Daoy (cell line): ENCODE measurements around the gene TRAF5. TPM values are rescaled to one million over a fixed set of nuclear protein-coding genes. Genes with fewer than 3 reads are reported as not detected.
"Not testable (repeated sequence)": the region's sequence is repeated elsewhere in the genome, so short reads cannot be mapped to it uniquely, and the experiment has no call there.

Experiments
- DNase-seq: peaks from one replicate; pipeline ENCODE4 v3.0.0-alpha.2; 2015; ENCODE audit warnings: low read depth
- total RNA-seq: library from RNA; depleted of rRNA; stranded (reverse); fragments of >200 nt; shearing (Covaris generic); gene quantifications from 2 replicates; pipeline ENCODE4 v1.2.3, GENCODE V29; 2014

TRAF5 gene
- total RNA-seq, 1 experiment from 2014 or later = 6.5 TPM

DNA sequence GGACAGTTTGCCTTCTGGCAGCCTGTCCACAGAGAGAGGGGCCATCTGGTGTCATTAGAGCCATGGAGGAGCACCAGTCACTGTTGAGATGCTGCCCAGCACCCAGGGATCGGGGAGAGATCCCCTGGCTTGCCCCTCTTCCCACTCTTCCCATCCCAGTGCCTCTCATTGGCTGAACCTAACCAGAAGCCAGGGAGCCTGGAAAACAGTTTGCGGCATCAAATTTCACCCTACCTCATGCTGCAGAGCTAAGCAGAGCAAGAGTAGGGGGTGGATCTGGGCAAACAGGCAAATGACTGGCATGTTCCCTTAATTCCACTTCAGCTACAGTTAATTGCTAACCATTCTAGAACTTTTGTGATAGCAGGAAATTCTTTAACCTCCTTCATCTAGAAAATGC lies 19.1 kb downstream of the TRAF5 start:
- no peak for DNase-seq

DNA sequence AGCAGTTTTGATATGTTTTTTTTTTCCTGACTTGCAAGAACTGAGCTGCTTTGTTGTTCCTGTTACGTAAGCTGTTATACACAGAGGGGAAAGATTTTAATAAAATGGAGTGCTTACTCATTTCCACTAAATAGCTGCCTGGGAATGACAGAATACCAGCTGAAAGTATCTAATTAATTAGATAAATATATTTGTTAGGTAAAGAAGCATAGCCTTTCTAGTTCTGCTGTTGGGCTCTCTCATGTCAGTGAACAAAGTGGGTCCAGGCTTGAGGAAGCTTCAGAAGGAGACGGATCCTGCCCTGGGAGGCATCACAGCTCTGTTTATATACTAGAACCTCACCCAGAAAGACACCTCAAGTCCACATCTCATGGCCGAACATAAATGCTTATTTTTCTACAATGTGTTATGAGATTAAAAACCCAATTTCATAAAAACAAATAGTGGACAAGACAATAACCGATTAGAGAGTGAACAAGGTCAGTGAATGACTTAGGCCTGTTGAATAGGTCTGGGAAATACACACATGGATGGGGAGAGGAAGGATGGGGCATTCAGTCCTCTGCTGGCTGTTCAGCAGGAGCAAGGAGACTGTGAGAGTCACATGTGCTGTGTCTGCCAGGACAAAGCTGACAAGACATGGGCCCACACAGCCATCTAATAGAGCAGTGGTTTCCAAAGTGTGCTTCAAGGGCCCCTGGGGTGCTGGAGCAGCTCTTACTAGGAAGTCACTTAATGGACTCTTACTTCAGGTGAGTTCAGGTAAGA lies 20.6 kb downstream of the TRAF5 start:
- no peak for DNase-seq

DNA sequence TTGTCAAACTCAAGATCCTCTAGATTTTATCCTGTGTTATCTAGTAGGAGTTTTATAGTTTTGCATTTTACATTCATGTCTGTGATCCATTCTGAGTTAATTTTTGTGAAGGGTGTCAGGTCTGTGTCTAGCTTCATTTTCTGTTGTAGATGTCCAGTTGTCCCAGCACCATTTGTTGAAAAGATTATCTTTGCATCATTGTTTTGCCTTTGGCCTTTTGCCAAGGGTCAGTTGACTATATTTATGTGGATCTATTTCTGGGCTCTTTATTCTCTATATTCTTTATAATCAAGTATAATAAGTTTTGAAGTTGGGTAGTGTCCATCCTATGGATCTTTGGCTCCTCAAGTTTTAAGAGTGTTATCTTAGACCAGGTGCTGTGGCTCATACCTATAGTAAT lies 21.9 kb downstream of the TRAF5 start:
- DNase-seq = no peak

DNA sequence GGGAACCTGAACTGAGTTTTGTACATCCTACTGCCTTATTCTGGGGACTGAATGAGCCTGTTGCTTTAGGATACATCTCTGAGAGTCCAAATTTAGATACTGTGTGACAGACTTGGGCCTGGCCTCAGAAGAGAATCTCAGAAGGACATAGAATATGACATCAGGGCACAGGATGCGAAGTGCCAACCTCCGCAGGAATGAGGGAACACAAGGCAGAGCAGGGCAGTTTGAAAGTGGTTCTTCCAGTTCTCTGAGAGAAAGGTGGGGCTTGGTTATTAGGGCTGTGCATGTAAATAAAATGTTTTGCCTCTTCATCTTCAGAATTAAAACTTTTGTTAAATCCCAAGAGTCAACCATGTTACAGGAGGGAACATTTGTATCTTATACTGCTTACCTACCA lies 23.1 kb downstream of the TRAF5 start:
- no peak for DNase-seq

DNA sequence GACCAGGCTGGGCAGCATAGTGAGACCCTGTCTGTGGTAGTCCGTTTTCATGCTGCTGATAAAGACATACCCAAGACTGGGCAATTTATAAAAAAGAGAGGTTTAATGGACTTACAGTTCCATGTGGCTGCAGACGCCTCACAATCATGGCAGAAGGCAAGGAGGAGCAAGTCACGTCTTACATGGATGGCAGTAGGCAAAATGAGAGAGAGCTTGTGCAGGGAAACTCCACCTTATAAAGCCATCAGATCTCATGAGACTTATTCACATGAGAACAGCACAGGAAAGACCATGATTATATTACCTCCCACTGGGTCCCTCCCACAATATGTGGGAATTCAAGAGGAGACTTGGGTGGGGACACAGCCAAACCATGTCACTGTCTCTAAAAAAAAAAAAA lies 25.4 kb downstream of the TRAF5 start:
- not testable (repeated sequence) for DNase-seq

DNA sequence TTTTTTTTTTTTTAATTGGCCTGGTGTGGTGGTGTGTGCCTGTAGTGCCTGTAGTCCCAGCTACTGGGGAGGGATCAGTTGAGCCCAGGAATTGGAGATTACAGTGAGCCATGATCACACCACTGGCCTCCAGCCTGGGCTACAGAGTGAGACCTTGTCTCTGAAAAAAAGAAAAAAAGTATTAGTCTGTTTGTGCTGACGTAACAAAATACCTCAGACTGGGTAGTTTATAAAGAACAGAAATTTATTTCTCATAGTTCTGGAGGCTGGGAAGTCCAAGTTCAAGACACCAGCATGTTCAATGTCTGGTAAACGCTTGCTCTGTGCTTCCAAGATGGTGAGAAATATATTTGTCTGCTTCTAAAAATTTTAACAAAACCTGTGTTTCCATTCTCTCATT lies 25.8 kb downstream of the TRAF5 start:
- no peak for DNase-seq

DNA sequence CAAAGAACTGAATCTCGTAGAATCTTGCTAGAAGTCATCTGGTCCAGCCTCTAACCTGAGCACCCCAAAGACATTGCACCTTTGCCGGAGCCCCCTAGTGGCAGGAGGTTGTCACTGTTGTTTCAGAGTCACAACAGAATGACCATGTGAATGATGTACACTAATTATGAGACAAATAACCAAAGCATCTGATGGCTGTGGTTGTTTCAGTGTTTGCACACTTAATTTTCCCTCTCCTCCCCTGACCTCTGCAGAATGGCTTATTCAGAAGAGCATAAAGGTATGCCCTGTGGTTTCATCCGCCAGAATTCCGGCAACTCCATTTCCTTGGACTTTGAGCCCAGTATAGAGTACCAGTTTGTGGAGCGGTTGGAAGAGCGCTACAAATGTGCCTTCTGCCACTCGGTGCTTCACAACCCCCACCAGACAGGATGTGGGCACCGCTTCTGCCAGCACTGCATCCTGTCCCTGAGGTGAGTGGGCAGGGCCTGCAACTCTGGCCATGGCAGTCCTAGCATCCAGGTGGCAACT lies 26.4 kb downstream of the TRAF5 start:
- peak; percentile 26 for DNase-seq

DNA sequence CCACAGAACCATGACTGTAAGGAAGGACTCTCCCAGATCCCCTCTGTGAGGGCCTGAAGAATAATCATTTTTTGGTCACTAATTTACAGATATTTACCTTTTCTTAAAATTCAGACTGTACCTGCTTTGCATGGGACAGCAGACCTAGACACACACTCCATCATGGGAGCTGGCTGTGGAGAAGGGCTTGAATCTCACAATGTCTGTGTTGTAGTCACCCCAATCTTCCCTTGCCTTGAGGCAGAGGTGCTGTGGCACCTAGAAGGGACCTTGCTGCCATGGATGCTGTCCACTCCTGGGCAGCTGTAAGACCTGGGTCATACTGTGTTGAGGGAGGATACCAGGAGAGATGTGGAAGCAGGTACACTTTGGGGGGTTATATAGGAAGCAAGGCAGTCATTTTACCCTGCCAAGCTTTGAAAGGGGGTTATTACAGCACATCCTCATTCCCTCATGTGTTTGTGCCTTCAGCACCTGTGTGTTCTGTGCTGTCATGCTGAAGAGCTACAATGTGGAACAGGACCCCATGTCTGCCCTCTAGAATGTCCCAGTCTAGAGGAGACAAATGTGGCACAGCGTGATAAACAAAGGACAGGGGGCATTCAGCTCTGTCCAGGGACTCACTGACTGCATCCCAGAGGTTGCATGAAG lies 27.1 kb downstream of the TRAF5 start:
- DNase-seq = no peak

DNA sequence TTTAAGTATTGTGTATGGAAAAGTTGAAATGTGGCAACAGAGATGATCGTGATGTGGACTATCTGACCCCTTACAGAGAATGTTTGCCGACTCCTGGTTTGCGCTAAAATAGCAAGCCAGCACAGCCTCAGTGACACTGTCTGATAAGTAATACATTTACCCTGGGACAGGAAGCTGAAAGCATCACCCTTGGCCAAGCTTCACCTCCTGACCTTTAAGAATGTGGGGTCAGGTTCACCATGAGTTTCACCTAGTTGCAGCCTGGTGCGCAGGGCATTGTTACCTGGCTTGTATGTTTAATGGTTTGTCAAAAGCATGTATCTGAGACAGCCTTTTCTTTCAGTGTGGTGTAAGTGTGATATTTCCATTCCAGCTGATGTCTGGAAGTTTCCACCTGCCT lies 29.2 kb downstream of the TRAF5 start:
- DNase-seq = no peak

DNA sequence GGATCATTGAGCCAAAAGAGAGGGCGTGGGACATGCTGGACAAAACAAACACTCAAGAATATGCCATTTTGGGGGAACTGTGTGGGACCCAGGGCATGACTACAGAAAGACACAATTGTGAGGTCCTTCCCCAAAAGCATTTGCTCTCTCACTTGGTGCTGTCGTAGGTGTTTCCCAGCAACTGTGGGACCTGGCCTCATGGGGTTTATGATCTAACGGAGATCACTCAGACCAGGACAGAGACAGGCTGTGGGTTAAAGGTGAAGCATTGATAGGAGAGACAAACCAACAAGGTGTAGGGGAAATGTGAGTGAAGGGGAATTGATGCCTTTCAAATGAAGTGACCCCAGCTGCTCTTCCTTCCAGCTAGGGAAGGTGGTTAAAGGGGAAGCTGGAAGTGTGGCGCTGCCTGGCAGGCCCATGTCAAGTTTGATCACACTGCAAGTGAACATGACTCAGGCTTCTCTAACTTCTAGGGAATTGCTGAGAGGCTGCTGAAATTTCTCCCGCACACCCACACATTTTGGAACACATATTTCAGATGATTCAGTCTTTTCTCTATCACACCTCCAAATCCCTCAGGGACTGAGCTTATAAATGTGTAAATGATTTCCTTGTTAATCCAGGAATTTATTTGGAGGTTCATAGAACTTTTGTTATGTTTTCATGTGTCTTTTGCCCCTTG lies 30.2 kb downstream of the TRAF5 start:
- DNase-seq = peak; percentile 39

DNA sequence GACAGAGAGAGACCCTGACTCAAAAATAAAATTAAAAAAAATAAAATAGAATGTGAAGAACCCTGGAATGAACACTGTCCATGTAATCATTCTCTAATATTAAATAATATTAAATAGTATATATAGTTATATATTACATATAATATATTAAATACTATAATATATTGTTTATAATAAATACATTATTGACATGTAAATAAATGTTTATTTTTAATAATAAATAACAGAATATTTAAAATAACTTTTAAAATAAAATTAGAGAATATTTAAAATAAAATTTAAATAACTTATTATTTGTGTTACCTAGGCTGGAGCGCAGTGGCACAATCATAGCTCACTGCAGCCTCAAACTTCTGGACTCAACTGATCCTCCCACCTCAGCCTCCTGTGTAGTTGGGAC lies 32.1 kb downstream of the TRAF5 start:
- DNase-seq = no peak

DNA sequence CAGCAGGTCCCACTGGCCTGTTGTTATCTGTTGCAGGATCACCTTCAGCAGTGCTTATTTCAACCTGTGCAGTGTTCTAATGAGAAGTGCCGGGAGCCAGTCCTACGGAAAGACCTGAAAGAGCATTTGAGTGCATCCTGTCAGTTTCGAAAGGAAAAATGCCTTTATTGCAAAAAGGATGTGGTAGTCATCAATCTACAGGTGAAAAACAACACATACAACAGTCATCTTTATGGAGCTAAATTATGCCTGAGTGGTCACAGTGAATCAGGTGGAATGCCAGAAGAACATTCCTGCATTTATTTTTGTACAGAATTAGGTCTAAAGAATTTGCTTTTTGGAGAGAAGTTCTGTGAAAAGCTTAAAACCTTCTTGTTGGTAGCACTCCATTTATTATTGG lies 33.2 kb downstream of the TRAF5 start:
- no peak for DNase-seq

DNA sequence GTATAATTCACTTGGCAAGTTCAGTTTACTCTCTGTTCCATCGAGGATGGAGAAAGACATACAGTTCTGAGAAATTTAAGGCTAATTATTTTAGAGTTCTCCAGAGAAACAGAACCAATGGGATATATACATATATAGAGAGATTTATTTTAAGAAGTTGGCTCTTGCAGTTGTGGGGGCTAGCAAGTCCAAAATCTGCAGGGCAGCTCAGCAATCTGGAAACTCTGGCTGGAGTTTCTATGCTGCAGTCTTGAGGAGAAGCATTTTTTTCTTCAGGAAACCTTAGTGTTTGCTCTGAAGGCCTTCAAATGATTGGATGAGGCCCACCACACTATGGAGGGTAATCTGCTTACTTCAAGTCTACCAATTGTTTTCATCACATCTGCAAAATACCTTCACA lies 34.6 kb downstream of the TRAF5 start:
- no peak for DNase-seq

DNA sequence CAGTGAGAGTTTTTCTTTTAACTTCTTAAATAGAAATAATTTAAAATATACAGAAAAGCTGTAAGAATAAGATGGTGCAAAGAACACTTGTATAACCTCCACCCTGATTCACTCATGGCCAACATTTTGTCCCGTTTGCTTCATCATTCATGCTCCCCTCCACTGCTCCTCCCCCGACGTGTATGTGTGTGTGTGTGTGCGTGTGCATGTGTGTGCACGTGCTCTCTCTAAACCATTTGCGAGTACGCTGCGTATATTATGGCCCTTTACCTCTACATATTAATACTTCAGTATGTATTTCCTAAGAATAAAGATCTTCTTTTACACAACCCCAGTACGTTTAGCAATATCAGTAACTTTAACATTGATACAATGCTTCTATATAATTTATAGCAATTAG lies 43.0 kb downstream of the TRAF5 start:
- DNase-seq = no peak

DNA sequence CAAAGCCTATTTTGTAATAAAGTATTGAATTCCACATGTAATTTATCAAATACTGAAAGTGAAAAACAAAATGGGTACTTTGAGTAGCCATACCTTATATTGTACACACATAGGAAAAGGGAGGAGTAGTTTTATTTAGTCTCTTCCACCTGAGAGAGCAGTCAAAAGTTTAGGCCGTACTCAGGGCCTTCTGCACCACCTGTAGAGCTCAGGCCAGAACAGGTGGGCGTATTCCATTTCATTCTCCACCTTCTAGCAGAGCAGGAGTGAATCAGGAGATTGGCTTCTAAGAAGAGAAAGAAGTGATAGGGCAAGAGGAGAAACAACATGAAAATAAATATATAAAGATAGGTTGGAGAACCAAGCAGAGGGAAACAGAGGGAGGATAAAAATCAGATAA lies 44.0 kb downstream of the TRAF5 start:
- DNase-seq = no peak

DNA sequence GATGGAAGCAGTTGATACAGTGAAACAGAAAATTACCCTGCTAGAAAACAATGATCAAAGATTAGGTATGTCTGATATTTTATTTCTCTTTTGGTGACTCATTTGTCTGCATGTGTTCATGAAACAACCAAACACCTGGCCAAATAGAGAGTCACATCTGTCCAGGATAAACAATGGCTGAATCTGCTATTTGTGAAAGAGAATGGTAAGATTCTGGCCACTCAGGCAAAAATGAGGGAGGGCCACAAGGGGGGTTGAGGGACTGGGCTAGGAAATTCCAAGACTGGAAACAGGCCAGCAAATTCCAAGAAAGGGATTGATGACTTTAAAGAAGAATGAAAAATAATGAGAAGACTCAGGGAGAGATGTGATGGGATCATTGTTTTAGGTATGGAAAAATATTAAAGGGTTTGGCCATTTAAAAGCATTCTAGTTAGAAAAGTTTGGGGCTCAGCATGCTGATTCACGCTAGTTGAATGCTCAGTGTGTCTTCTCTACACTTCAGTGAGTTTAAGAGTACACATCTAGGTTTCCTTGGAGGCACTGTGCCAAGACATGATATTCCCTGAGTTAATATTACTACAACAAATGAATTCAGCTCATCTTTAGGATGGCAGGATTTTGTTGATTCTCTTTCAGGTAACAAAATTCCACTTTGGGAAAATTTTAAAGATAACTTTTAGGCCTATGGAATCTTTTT lies 44.9 kb downstream of the TRAF5 start:
- peak; percentile 13 for DNase-seq

DNA sequence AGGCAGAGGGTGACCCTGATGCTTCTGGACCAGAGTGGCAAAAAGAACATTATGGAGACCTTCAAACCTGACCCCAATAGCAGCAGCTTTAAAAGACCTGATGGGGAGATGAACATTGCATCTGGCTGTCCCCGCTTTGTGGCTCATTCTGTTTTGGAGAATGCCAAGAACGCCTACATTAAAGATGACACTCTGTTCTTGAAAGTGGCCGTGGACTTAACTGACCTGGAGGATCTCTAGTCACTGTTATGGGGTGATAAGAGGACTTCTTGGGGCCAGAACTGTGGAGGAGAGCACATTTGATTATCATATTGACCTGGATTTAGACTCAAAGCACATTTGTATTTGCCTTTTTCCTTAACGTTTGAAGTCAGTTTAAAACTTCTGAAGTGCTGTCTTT lies 45.8 kb downstream of the TRAF5 start:
- no peak for DNase-seq

DNA sequence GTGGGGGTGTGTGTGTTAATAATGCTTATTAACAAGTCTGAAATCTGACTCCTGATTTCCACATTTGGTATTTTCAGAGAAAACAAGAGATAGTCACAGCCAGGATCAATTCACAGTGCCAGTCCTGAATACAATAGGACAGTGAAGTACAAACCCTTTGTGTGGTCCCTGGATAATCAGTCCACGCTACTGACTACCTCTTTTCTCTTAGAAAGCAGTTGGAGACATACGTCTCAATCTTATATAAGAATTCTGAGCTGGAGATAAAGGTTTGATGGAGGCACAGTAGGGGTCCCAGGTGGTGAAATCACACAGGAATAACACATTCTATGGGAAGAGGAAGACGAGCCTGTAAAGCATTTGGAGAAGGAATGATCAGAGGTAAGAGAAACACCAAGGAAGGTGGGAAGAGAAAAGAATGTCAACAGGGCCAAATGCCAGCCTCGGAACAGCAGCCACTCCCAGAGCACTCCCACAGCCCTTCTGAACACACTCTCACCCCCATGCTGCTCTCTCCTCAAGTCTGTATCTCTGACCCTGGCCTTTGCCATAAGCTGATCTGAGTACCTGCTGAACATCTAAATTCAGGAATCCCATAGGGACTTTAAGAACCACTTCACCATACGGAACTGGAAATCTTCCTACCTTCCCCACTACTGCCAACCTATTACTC lies 48.6 kb downstream of the TRAF5 start:
- DNase-seq = no peak

DNA sequence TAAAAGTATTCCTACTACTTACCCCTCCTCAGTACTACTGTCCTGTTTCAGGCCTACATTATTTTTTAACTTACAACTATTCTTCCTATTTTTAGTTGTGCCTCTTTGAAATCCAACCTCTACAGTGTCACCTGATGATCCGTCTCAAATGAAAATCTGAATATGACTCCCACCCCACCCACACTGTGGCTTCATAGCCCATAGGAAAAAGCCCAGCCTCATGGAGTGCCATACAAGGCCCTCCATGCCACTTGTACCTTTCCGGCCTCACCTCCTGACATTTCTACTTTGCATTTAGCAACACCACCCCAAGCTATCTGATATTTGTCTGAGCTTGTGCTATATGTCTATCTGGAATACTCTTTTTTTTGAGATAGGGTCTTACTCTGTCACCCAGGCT lies 49.3 kb downstream of the TRAF5 start:
- DNase-seq = no peak

DNA sequence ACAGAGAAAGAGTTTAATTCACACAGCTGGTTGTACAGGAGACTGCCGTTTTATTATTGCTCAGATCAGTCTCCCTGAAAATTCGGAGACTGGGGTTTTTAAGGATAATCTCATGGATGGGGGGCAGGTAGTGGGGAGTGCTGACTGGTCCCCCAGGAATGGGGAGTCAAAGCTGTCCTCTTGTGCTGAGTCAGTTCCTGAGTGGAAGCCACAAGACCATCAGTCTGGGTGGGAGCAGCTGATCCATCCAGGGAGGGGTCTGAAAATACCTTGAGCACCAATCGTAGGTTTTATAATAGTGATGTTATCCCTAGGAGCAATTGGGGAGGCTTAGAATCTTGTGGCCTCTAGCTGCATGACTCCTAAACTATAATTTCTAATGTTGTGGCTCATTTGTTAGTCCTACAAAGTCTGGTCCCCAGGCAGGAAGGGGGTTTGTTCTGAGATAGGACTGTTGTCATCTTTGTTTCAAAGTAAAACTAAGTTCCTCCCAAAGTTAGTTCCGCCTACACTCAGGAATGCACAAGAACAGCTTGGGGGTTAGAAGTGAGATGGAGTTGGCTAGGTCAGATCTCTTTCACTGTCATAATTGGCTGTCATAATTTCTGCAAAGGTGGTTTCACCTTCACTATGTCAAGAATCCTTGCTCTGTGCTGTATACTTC lies 50.3 kb downstream of the TRAF5 start:
- no peak for DNase-seq
